ENCODE data around the gene ABHD14A. TPM values are rescaled to one million over a fixed set of nuclear protein-coding genes. Genes with fewer than 3 reads are reported as not detected.

The ABHD14A gene
- total and polyA plus RNA-seq, 8 donors: 5.9 to 36.3 (median 9.7) TPM

- TF ChIP-seq CTCF (IDR thresholded peaks at IDR 0.05): no peak
- DNase-seq: no peak
- Histone ChIP-seq H3K36me3 (no peaks in the 10 kb centered on the region), H3K4me3 (no peak overlapping the region), H3K4me1 (peaks cover 4 to 8% (median 4%) of the 10 kb centered on the region in 3 donors), H3K9me3 (no peaks in the 10 kb centered on the region), H3K27me3 (no peaks in the 10 kb centered on the region), H3K27ac (no peak overlapping the region)
- no peak for FAIRE-seq
- intact Hi-C loops (cut with DNase I): no loop called here
- ATAC-seq: no peak
Observed at GRCh38 chr3:52010431-52010830, 35.6 kb downstream of the ABHD14A start.

GRCh38 chr3:52012699-52013098, 37.8 kb downstream of the ABHD14A start:
- TF ChIP-seq CTCF (IDR thresholded peaks at IDR 0.05): no peak
- Histone ChIP-seq H3K27ac (no peak overlapping the region), H3K9me3 (no peaks in the 10 kb centered on the region), H3K27me3 (no peaks in the 10 kb centered on the region), H3K36me3 (no peaks in the 10 kb centered on the region), H3K4me1 (no peaks in the 10 kb centered on the region), H3K4me3 (no peak overlapping the region)
- ATAC-seq (no peak), FAIRE-seq (no peak), DNase-seq (no peak)
- WGBS, 2 donors: 63 to 75% methylated on average over 7 of the region's 7 CpGs
- intact Hi-C loops (cut with DNase I): no loop called here

GRCh38 chr3:52013802-52014598, 39.1 kb downstream of the ABHD14A start:
- DNase-seq (no peak), FAIRE-seq (no peak), ATAC-seq (no peak)
- H3K4me3 ChIP-seq: no peak overlapping the region
- no peaks in the 10 kb centered on the region for H3K4me1 ChIP-seq
- H3K9me3 ChIP-seq: no peaks in the 10 kb centered on the region
- H3K36me3 ChIP-seq: no peaks in the 10 kb centered on the region
- intact Hi-C loops (cut with DNase I): no loop called here
- 69 to 72% methylated on average over 6 of the region's 6 CpGs for WGBS, 2 donors
- TF ChIP-seq CTCF (IDR thresholded peaks at IDR 0.05): no peak
- H3K27me3 ChIP-seq: no peaks in the 10 kb centered on the region
- no peak overlapping the region for H3K27ac ChIP-seq

- intact Hi-C loops (cut with DNase I): no loop called here
- 76 to 78% methylated on average over 8 of the region's 8 CpGs for WGBS, 2 donors
- no peaks in the 10 kb centered on the region for H3K4me1 ChIP-seq
- H3K27me3 ChIP-seq: no peaks in the 10 kb centered on the region
- TF ChIP-seq CTCF (IDR thresholded peaks at IDR 0.05): no peak
- H3K36me3 ChIP-seq: no peaks in the 10 kb centered on the region
- DNase-seq (no peak), ATAC-seq (no peak), FAIRE-seq (no peak)
- no peaks in the 10 kb centered on the region for H3K9me3 ChIP-seq
- no peak overlapping the region for H3K27ac ChIP-seq
- H3K4me3 ChIP-seq: no peak overlapping the region
Observed at GRCh38 chr3:52014613-52015012, 39.7 kb downstream of the ABHD14A start.

- Histone ChIP-seq H3K9me3 (no peaks in the 10 kb centered on the region), H3K36me3 (no peaks in the 10 kb centered on the region), H3K27ac (no peak overlapping the region), H3K27me3 (no peaks in the 10 kb centered on the region), H3K4me1 (no peaks in the 10 kb centered on the region), H3K4me3 (no peak overlapping the region)
- FAIRE-seq: no peak
- intact Hi-C loops (cut with DNase I): no loop called here
- ATAC-seq: peak in 2 of 4 donors; percentile 40 to 53
- TF ChIP-seq CTCF (IDR thresholded peaks at IDR 0.05): no peak
- 67 to 77% methylated on average over 13 of the region's 13 CpGs for WGBS, 2 donors
- no peak for DNase-seq
Observed at GRCh38 chr3:52015438-52016228, 40.8 kb downstream of the ABHD14A start.

All from pancreas (tissue), 10 donors.